HG03066 (cell line): ENCODE data around the gene S100P.

Experiments
- ATAC-seq: cut with Tn5 transposase; IDR thresholded peaks from one replicate; pipeline ENCODE4 v1.9.1; 2021; ENCODE audit warnings: low read depth; ENCODE audit not compliant: unreplicated experiment

The S100P gene

DNA sequence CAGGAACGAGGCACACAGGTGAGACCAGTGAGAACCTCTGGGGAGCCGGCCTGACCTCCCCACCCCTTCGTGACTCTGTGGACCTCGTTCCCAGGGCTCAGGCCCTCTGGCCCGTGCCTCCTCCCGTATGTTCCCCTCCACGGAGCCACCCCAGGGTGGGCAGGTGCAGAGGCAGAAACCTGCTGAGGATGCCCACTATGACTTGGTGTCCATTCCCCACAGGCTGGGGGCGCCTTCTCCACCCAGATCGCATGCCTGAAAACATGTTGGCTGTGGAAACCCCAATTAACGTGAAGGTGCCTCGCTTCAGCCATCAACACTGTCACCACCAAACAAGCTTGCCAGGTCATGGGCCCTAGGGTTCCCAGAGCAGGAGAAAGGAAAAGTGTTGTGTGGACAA is 49.3 kb downstream of the S100P start:
- no peak for ATAC-seq
